ENCODE measurements around the gene NUP153. TPM values are rescaled to one million over a fixed set of nuclear protein-coding genes. Genes with fewer than 3 reads are reported as not detected.

Gene NUP153
- 96.1 and 99.3 TPM in 2 replicates for total RNA-seq (2021)
- long read RNA-seq, partial matches to known transcripts: 31 of 34 reads
- long read RNA-seq, other reads (novel, unspliced or antisense): 3 of 34 reads

- Histone ChIP-seq H3K4ac (ENCODE audit: low read depth, low read length) (peak within 1 kb of the TSS; percentile 75), H3K4me1 (ENCODE audit: insufficient read depth, low read length) (peaks cover 2% of the 10 kb centered on the region; the same call in 1 of the 2 replicates), H3K23me2 (ENCODE audit: insufficient read length, low read depth, low read length, poor library complexity, severe bottlenecking) (no peaks in the 10 kb centered on the region), H3K27me3 (ENCODE audit: insufficient read depth, low read length) (no peaks in the 10 kb centered on the region), H4K5ac (ENCODE audit: insufficient read length, low read depth, low read length) (no peak within 1 kb of the TSS), H3K23ac (ENCODE audit: insufficient read length, low read depth, low read length) (no peak within 1 kb of the TSS), H3K56ac (ENCODE audit: insufficient read length, low read depth, low read length) (no peak within 1 kb of the TSS), H2AFZ (ENCODE audit: low read length) (peak within 1 kb of the TSS; percentile 65), H3K79me2 (ENCODE audit: insufficient read depth, low read length) (peaks cover 32% of the 10 kb centered on the region; the same call in 1 of the 2 replicates), H3K79me1 (ENCODE audit: insufficient read depth, low read depth, low read length, poor library complexity, severe bottlenecking) (no peaks in the 10 kb centered on the region), H2AK5ac (ENCODE audit: insufficient read length, low read length) (no peak within 1 kb of the TSS), H2BK5ac (ENCODE audit: insufficient read length, low read length) (no peak within 1 kb of the TSS), H3K14ac (ENCODE audit: insufficient read depth, low read length) (peak within 1 kb of the TSS; percentile 98), H4K91ac (ENCODE audit: insufficient read length, low read depth, low read length) (peak within 1 kb of the TSS; percentile 72), H3K18ac (ENCODE audit: insufficient read length, low read depth, low read length) (peak within 1 kb of the TSS; percentile 97), H3K4me2 (ENCODE audit: insufficient read depth, insufficient read length, low read length) (peak within 1 kb of the TSS; percentile 58), H3K9ac (ENCODE audit: extremely low read depth, insufficient read length, low read length) (peak within 1 kb of the TSS; percentile 80), H4K8ac (replicated peaks; ENCODE audit: insufficient read length, low read depth, low read length) (no peak within 1 kb of the TSS), H4K20me1 (ENCODE audit: control insufficient read depth, insufficient read depth, insufficient read length) (no peaks in the 10 kb centered on the region), H2BK12ac (ENCODE audit: insufficient read length, low read depth, low read length) (no peak within 1 kb of the TSS), H3T11ph (ENCODE audit: low read length) (no peak within 1 kb of the TSS), H3K9me3 (ENCODE audit: control insufficient read depth, low read depth, low read length) (no peaks in the 10 kb centered on the region), H2BK15ac (ENCODE audit: low read depth, low read length) (no peak within 1 kb of the TSS), H2BK120ac (ENCODE audit: low read depth, low read length, poor library complexity, severe bottlenecking) (peak within 1 kb of the TSS; percentile 86), H2BK20ac (ENCODE audit: low read depth, low read length, poor library complexity, severe bottlenecking) (no peak within 1 kb of the TSS), H3K27ac (ENCODE audit: insufficient read length, low read depth, low read length) (peak within 1 kb of the TSS; percentile 66)
- TF ChIP-seq CTCF (conservative IDR thresholded peaks at IDR 0.05): no peak
- Mint-ChIP-seq H3K27me3 (ENCODE audit: low read depth) (no peaks in the 10 kb centered on the region), H3K36me3 (ENCODE audit: insufficient read depth in 1 of 3, low read depth in 3 of 3) (peaks cover 0 to 4% (median 0%) of the 10 kb centered on the region in 3 experiments; a peak in 2 of 7 replicates), H3K4me1 (peaks cover 25 to 30% of the 10 kb centered on the region in 2 experiments), H3K4me3 (peak within 1 kb of the TSS; percentile 84 to 100), H3K9me3 (no peaks in the 10 kb centered on the region; a peak in 3 of 5 replicates), H3K27ac (peak within 1 kb of the TSS; percentile 97 to 100 (median 99))
- peak; percentile 99 for DNase-seq
- no CpG with 5 or more reads among the region's 69 CpGs for WGBS (ENCODE audit: extremely low coverage, insufficient read length, low lambda C conversion rate)
Observed at GRCh38 chr6:17706580-17707370, at the start of gene NUP153. NUP153 (minus strand) TSS chr6:17706925; CDS start chr6:17706387, 538 bp downstream.

Data from H9 (cell line).